Activated CD4-positive, alpha-beta T cell treated with anti-CD3 and anti-CD28 coated beads for 24 hours (primary cell): ENCODE measurements around the gene FOSB.
"Not testable (repeated sequence)": the region's sequence is repeated elsewhere in the genome, so short reads cannot be mapped to it uniquely, and the experiment has no call there.

Source experiments
- DNase-seq, 2 donors: peaks; one replicate each; pipeline ENCODE4 v3.0.0-alpha.2; 2020; ENCODE audit warnings: low read depth in 2 of 2

Gene FOSB

DNA sequence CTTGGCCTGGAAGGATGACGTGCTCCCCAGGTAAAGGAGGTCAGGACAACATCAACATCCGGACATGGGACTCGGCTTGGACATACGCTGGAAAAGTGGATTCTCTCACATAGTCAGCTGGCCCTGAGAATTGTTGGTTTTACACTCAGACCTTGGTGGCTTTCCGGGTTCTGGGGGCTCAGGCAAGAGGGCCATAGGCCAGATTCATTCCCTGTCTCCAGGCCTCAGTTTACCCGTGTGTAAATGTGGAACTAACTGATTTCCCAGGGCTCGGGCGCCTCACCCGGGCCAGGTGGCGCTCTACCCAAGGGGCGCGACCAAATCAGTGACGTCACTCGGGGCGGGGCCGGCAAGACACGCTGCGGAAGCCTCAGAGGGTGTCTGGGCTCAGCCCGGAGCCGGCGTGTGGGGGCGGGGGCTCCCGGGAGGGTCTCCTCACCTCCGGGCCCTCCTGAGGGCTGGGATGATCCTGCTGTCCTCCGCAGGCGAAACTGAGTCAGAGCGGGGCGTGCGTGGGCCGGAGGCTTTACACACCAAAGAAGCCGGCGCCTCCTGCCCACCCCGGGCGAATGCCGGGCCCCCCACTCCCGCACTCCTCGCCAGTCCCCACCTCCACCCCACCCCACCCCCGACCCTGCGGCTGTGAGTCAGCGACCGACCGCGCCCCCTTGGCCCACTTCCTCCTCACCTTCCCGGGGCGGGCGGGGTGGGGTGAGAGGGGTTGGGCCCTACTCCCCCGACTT is 38.6 kb downstream of the FOSB start:
- peak; percentile 99 for DNase-seq

DNA sequence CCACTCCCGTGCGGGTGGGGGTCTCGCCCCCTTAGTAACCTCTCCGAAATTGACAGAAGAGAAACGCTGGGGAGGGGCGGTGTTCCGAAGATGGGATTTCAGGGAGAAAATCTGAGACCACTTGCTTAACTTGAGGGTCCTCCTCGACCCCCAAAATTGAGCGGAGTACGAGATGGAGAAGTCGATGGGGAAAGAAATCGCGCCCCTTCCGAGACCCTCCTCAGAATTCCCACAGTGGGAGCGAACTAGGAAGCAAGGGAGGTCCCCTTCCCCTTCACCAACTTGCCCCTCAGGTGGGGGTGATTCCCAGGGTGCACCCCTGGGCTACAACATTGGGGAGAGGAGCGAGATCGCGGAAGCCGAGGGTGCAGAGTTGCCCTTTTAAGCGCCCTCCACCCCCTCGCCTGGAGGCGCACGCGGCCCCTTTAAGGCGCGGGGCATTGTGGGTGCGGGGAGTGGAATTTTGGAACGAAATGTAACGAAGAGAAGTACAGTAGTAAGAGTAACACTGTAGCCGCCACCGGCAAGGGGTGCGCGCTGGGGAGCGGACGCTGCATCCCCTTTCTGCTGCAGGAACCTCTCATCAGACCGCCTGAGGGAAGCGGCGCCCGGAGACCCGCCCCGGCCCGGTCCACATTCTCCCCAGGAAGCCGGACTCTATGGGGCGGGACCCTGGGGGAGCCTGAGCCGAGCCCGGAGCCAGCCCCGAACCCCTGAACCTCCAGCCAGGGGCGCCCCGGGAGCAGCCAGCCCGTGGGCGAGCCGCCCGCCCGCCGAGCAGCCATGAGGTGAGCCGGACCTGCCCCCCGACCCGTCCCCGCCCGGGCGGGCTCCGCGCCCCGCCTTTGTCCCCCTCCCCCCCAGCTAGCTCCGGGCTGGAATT is 39.4 kb downstream of the FOSB start, which contains the start of gene VASP:
Gene VASP, plus strand, starts transcription at position 491 of the 883 bp plus-strand sequence. Its CDS starts 293 bp downstream, at position 784.
- DNase-seq: peak; percentile 82 to 87

DNA sequence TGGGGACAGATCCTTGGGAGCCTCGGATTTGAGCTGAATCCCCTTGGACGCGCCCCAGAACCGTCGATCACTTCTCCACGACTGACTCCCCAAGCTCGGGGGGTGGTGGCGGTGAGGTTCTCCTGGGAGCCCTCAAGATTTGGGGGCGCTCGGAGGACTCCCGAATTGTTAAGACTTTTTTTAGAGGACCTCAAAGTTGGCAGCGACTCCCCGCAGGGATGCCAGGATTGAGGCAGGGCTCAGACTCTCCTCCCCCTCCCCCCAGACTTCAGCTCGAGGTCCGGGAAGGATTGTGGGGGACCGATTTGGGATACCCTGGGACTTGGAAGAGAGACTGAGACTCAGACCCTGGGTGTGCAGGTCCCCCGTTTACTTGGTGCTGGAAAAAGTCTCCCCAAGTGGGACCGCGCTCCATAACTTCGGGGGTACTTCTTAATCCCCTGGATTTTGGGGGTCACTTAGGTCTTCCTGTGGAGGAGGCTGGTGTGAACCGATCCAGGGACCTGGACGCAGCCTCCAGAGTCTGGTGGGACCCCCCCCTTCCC is 40.1 kb downstream of the FOSB start:
- no peak for DNase-seq

DNA sequence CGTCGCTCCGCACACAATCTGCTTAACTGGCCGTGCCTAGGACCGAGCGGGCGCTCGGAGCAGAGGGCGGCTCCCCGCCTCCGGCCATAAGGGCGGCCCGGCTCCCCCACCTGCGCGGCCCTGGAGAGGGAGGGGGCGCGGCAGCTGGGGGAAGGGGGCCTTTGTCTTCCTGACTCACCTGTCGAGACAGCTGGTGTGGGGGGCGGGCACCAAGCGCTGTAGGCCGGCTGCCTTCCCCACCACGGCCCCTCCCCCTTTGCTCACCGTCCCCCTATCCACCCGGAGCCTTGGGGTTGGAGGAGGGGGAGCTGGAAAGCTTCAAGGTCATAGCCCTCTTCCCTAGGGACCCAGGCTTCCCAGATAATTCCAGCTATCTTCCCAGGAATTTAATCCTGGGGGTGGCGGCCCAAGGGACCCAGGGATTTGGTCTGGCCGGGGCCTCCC is 40.6 kb downstream of the FOSB start:
- DNase-seq: peak in 1 of 2 donors; percentile 49

DNA sequence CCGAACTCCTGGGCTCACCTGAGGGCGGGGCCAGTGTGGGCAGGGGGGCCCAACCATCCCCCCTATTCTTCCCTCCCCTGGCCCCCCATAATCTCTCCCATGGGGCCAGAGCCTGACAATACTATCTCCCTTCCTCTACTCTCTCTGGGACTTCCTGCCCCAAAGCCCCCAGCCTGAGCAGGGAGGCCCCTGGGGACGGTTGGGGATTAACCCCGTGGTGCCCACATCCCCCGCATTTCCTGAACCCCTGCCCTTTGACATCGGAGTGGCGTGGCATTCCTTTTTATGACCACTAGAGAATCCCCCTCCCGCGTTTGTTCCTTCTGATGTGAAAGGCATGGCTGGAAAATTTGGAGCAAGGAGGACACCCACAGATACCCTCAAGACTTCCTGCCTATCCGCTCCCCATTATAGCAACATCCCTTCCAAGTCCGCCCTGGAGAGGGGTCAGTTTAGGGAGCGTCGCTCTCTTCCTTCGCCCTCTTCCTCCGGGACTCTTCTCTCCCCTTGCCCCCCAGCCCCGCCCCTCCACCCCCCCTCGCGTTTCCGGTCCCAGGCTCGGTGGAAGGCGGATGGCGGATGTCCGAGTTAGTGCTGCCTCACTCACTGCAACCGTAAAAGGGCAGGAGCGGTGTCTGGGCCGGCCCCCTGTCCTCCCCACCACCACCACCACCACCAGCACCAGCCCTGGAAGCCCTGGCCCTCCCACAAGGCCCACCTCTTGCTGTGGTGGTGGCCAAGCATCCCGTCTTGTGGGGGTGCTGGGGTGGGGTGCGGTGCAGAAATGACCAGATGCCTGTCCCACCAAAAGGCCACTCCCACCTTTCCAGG is 41.3 kb downstream of the FOSB start:
- DNase-seq: no peak

DNA sequence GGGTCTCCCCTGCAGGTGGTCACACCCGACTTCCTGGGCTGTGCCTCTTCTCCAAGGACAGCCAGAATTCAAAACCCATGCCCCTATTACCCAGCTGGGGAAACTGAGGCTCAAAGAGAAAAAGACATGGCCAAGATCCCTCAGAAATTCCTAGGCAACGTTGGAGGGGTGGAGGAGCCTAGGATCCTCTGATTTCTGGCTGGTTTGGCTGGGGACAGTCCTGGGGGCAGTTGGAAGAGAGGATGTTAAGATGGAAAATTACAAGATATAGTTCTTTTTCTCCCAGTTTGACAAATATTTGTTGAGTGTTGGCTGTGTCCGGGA is 41.9 kb downstream of the FOSB start:
- no peak for DNase-seq

DNA sequence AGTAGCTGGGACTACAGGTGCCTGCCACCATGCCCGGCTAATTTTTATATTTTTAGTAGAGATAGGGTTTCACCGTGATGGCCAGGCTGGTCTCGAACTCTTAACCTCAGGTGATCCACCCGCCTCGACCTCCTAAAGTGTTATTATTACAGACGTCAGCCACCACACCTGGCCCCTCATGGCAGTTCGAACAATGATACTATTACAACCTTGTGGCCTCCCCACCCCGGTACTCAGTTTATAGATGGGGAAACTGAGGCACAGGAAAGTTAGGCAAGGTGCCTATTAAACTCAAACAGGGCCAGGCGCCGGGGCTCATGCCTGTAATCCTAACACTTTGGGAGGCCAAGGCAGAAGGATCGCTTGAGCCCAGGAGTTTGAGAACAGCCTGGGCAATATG is 42.6 kb downstream of the FOSB start:
- not testable (repeated sequence) for DNase-seq

DNA sequence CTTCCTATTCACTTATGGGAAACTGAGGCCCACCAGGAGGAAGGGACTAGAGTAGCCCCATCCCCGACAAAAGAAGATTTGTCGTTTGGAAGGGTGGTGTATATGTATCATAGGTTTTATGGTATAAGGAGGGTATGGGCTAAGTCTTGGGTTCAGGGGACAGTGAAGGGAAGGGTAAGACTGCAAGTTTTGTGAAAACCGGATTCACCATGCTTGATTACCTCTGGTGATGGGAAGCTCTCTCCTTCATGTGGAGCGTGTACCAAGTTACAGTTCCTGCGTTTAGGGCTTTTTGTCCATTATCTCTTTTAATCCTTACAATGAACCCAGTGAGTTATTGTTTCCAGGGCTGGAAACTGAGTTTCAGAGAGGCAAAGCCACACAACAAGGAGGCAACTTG is 43.3 kb downstream of the FOSB start:
- DNase-seq: no peak

DNA sequence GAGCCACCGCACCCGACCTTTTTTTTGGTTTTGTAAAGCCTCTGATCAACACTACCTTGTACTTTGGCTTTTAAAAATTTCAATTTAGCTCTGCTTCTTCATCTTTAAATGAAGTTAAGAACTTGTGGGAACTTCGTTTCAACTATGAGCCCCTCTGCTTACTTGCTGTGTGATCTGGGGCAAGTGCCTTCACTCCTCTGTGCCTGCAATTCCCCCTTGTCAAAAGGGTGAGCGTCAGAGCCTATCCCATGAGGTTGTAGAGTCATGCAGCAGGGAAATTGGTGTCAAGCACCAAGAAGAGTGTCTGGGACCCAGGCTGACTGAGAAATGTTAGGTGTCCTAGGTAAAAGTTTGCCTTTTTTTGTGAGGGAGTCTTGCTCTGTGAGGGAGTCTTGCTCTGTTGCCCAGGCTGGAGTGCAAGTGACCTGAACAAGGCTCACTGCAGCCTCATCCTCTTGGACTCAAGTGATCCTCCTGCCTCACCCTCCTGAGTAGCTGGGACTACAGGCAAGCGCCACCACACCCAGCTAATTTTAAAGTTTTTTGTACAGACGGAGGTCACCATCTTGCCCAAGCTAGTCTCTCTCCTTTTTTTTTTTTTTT is 45.2 kb downstream of the FOSB start:
- no peak for DNase-seq

DNA sequence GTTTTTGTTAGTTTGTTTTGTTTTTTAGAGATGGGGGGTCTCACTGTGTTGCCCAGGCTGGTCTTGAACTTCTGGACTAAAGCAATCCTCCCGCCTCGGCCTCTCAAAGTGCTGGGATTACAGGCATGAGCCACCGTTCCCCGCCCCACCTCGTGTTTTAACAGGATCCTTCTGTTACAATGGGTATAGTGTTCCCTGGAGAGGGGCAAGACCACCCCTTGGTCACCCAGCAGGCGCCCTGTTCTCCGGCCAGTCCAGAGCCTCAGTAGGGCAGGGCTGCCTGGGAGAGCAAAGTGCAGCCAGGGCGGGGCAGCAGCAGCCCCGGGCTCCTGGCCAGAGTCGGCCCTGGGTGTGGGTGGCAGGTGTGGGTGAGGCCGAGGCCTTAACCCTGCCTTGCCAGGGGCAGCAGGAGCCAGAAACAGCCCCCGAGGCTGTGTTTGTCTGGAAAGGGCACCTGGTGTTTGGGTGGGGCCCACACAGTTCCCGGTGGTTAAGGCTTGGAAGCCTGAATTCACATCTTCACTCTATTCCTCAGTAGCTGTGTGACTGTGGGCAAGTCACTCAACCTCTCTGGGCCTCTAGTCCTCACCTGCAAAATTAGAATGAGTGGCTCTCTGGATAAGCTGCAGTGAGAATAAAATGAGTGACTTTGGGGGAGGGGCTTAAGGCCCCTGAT is 46.7 kb downstream of the FOSB start:
- no peak for DNase-seq

DNA sequence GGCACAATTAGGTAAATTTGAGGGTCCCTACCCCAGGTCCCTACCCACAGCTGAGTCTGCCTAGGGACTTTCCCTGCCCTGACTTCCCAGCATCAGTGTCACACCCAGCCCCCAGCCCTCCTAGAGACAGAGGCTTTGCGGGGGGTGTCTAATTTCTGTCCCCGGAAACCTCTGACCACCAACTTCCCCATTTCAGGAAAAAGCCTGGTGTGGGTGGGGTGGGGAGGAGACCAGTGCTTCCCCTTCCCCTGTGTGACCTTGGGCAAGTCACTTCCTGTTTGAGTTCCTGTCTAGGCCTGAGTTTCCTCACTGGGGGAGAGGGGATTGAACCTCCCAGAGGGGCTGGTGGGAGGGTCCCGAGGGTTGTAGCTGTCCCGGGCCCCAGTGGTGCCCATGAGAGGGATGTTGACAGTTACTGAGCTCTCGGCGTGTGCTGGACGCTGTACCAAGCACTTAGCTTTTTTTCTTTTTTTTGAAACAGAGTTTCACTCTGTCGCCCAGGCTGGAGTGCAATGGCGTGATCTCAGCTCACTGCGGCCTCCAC is 47.4 kb downstream of the FOSB start:
- no peak for DNase-seq

DNA sequence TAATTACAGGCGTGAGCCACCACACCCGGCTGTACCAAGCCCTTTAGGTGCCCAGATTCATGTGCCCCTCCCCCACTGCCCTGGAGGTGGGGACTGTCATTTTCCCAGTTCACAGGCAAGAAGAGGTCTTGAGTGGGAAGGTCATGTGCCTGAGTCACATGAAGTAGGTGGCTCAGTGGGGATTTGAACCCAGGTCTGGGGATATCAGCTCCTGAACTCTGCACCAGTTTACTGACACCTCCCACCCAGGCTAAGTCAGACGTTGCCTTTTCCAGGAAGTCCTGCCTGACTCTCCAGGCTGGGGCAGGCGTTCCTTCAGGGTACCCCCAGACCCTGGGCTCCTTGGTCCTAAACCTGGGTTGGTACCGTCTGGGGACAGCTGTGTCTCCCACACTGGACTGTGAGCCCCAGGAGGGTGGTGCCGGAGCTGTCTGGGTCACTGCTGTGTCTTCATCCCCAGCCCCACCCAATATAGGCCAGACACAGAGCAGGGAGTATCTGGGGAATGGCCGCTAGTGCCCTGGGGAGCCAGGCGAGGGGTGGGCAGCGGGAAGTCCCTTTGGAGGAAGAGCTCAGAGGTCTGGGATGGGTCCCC is 48.1 kb downstream of the FOSB start:
- DNase-seq: no peak

DNA sequence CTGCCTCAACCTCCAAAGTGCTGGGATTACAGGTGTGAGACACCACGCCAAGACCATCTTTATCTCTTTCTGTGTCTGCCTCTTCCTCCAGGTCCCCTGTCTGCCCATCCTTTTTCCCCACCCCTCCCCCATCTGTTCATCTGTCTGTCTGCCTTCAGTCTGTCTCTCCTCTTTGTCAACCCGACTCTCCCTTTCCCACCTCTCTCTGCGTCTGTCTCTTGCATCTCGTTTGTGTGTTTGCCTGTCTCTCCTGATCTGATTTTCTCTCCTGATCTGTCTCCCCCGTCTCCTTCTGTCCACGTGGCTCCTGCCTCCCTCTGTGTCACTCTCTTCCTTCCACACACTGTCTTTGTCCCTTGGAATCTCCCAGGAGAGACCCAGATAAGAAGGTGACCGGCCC is 49.4 kb downstream of the FOSB start:
- no peak for DNase-seq

DNA sequence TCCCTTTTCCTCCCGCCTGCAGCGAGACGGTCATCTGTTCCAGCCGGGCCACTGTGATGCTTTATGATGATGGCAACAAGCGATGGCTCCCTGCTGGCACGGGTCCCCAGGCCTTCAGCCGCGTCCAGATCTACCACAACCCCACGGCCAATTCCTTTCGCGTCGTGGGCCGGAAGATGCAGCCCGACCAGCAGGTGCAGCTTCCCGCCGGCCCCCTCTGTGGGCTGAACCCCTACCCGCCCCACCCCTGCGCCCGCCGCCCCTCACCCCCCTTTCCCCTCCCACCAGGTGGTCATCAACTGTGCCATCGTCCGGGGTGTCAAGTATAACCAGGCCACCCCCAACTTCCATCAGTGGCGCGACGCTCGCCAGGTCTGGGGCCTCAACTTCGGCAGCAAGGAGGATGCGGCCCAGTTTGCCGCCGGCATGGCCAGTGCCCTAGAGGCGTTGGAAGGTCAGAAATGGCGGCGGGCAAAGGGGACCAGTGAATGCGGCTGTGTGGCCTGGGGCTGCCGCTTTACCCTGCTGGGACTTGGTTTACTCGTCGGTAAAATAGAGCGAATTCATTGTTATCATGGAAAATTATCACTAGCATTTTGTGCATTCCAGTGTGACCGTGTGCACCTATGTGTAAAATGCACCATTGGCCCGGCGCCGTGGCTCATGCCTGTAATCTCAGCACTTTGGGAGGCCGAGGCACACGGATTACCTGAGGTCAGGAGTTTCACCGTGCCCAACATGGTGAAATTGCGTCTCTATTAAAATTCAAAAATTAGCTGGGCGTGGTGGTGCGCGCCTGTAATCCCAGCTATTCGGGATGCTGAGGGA is 50.1 kb downstream of the FOSB start:
- no peak for DNase-seq

DNA sequence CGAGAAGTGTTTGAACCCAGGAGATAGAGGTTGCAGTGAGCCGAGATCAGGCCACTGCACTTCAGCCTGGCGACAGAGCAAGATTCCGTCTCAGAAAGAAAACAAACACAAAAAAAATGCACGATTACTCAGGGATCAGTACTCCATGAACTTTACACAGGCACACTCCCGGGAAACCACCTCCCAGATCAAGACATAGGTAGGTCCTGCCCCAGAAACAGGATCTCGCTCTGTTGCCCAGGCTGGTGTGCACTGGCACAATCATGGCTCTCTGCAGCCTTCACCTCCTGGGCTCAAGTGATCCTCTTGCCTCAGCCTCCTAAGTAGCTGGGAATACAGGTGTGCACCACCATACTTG is 50.7 kb downstream of the FOSB start:
- no peak for DNase-seq

DNA sequence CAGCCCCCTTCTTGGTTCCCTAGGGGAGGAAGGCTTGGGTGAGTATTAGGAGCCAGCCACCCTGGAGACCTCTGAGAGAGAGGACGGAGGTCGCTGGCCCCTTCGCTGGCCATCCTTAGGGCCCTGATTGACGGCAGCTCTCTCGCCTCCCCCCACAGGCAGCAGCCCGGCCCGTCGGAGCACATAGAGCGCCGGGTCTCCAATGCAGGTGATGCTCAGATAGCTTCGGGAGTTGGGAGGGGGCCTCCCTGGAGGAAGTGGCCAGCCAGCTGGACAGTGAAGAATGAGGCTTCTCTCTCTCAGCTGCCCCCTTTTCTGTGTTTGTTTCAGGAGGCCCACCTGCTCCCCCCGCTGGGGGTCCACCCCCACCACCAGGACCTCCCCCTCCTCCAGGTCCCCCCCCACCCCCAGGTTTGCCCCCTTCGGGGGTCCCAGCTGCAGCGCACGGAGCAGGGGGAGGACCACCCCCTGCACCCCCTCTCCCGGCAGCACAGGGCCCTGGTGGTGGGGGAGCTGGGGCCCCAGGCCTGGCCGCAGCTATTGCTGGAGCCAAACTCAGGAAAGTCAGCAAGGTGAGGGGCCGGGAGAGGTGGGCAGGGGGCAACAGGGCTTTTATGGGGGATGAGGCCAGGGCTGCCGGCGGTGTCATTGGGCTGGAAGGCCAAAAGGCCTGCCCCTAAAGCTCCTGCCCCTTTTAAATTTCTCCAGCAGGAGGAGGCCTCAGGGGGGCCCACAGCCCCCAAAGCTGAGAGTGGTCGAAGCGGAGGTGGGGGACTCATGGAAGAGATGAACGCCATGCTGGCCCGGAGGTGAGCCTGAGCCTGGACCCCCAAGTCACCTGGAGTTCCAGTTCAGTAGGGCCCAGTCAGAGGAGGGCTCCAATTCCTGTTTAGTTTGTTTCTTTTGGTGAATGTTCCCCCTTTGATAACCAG is 54.5 kb downstream of the FOSB start:
- no peak for DNase-seq

DNA sequence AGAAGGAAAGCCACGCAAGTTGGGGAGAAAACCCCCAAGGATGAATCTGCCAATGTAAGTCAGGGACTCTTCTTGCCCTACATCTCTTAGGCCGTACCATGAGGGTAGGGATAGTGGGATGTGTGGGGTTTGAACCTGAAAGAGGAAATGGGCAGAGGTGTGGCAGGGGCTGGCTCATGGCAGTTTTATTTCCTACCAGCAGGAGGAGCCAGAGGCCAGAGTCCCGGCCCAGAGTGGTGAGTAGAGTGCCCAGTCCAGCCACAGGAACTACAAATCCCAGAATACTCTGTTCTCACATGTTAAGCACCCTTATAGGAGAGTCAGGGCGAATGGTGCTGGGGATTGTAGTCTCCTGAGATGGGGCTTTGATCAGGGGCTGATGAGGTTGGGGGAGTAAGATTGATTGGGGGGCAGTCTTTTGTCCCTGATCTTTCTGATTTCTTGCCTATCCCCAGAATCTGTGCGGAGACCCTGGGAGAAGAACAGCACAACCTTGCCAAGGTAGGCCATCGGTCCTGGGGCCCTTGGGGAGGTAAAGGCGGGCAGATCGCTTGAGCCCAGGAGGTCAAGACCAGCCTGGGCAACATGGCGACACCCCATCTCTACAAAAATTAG is 56.0 kb downstream of the FOSB start:
- peak; percentile 55 to 61 for DNase-seq
